ENCODE results near the gene C19orf44.

C19orf44 gene

GRCh38 chr19:16522559-16523377 is 26.6 kb downstream of the C19orf44 start:
- Histone ChIP-seq H3K27me3 (ENCODE audit: control insufficient read depth in 1 of 2, insufficient read depth in 2 of 2, low read length in 2 of 2) (no peaks in the 10 kb centered on the region), H3K9me3 (ENCODE audit: control insufficient read depth in 1 of 2, low read length in 2 of 2) (no peaks in the 10 kb centered on the region), H3K9ac (ENCODE audit: low read depth in 1 of 2, low read length in 2 of 2) (no peak overlapping the region), H3K4me1 (ENCODE audit: control insufficient read depth in 1 of 2, insufficient read depth in 2 of 2, low read length in 2 of 2) (no peaks in the 10 kb centered on the region), H3K27ac (ENCODE audit: low read depth, low read length) (no peak overlapping the region), H3K4me3 (ENCODE audit: low read depth in 1 of 2, low read length in 2 of 2) (no peak overlapping the region), H3K36me3 (ENCODE audit: control insufficient read depth in 1 of 2, insufficient read depth in 2 of 2, low read length in 2 of 2) (peaks cover 58 to 88% of the 10 kb centered on the region in 2 donors)

GRCh38 chr19:16524991-16525734 is 29.0 kb downstream of the C19orf44 start:
- Histone ChIP-seq H3K9me3 (ENCODE audit: control insufficient read depth in 1 of 2, low read length in 2 of 2) (no peaks in the 10 kb centered on the region), H3K27ac (ENCODE audit: low read depth, low read length) (no peak overlapping the region), H3K36me3 (ENCODE audit: control insufficient read depth in 1 of 2, insufficient read depth in 2 of 2, low read length in 2 of 2) (peaks cover 52 to 83% of the 10 kb centered on the region in 2 donors), H3K4me3 (ENCODE audit: low read depth in 1 of 2, low read length in 2 of 2) (no peak overlapping the region), H3K4me1 (ENCODE audit: control insufficient read depth in 1 of 2, insufficient read depth in 2 of 2, low read length in 2 of 2) (no peaks in the 10 kb centered on the region), H3K27me3 (ENCODE audit: control insufficient read depth in 1 of 2, insufficient read depth in 2 of 2, low read length in 2 of 2) (no peaks in the 10 kb centered on the region), H3K9ac (ENCODE audit: low read depth in 1 of 2, low read length in 2 of 2) (no peak overlapping the region)

GRCh38 chr19:16525751-16526481 is 29.7 kb downstream of the C19orf44 start:
- Histone ChIP-seq H3K36me3 (ENCODE audit: control insufficient read depth in 1 of 2, insufficient read depth in 2 of 2, low read length in 2 of 2) (peaks cover 54 to 83% of the 10 kb centered on the region in 2 donors), H3K9me3 (ENCODE audit: control insufficient read depth in 1 of 2, low read length in 2 of 2) (no peaks in the 10 kb centered on the region), H3K9ac (ENCODE audit: low read depth in 1 of 2, low read length in 2 of 2) (no peak overlapping the region), H3K27me3 (ENCODE audit: control insufficient read depth in 1 of 2, insufficient read depth in 2 of 2, low read length in 2 of 2) (no peaks in the 10 kb centered on the region), H3K4me3 (ENCODE audit: low read depth in 1 of 2, low read length in 2 of 2) (no peak overlapping the region), H3K27ac (ENCODE audit: low read depth, low read length) (no peak overlapping the region), H3K4me1 (ENCODE audit: control insufficient read depth in 1 of 2, insufficient read depth in 2 of 2, low read length in 2 of 2) (no peaks in the 10 kb centered on the region)

GRCh38 chr19:16527334-16527935 is 31.2 kb downstream of the C19orf44 start:
- H3K9ac ChIP-seq (ENCODE audit: low read depth in 1 of 2, low read length in 2 of 2) = no peak overlapping the region
- no peaks in the 10 kb centered on the region for H3K4me1 ChIP-seq (ENCODE audit: control insufficient read depth in 1 of 2, insufficient read depth in 2 of 2, low read length in 2 of 2)
- H3K4me3 ChIP-seq (ENCODE audit: low read depth in 1 of 2, low read length in 2 of 2) = no peak overlapping the region
- H3K9me3 ChIP-seq (ENCODE audit: control insufficient read depth in 1 of 2, low read length in 2 of 2) = no peaks in the 10 kb centered on the region
- no peak overlapping the region for H3K27ac ChIP-seq (ENCODE audit: low read depth, low read length)
- H3K27me3 ChIP-seq (ENCODE audit: control insufficient read depth in 1 of 2, insufficient read depth in 2 of 2, low read length in 2 of 2) = no peaks in the 10 kb centered on the region
- peaks cover 63 to 87% of the 10 kb centered on the region in 2 donors for H3K36me3 ChIP-seq (ENCODE audit: control insufficient read depth in 1 of 2, insufficient read depth in 2 of 2, low read length in 2 of 2)

- Histone ChIP-seq H3K4me1 (ENCODE audit: control insufficient read depth in 1 of 2, insufficient read depth in 2 of 2, low read length in 2 of 2) (no peaks in the 10 kb centered on the region), H3K27me3 (ENCODE audit: control insufficient read depth in 1 of 2, insufficient read depth in 2 of 2, low read length in 2 of 2) (no peaks in the 10 kb centered on the region), H3K9me3 (ENCODE audit: control insufficient read depth in 1 of 2, low read length in 2 of 2) (no peaks in the 10 kb centered on the region), H3K4me3 (ENCODE audit: low read depth in 1 of 2, low read length in 2 of 2) (no peak overlapping the region), H3K27ac (ENCODE audit: low read depth, low read length) (no peak overlapping the region), H3K9ac (ENCODE audit: low read depth in 1 of 2, low read length in 2 of 2) (no peak overlapping the region), H3K36me3 (ENCODE audit: control insufficient read depth in 1 of 2, insufficient read depth in 2 of 2, low read length in 2 of 2) (peaks cover 68 to 87% of the 10 kb centered on the region in 2 donors)
These were observed 31.9 kb downstream of the C19orf44 start for GRCh38 chr19:16527971-16528521.

GRCh38 chr19:16529466-16530144 is 33.4 kb downstream of the C19orf44 start:
- Histone ChIP-seq H3K27me3 (ENCODE audit: control insufficient read depth in 1 of 2, insufficient read depth in 2 of 2, low read length in 2 of 2) (no peaks in the 10 kb centered on the region), H3K36me3 (ENCODE audit: control insufficient read depth in 1 of 2, insufficient read depth in 2 of 2, low read length in 2 of 2) (peaks cover 66 to 91% of the 10 kb centered on the region in 2 donors), H3K4me3 (ENCODE audit: low read depth in 1 of 2, low read length in 2 of 2) (no peak overlapping the region), H3K9me3 (ENCODE audit: control insufficient read depth in 1 of 2, low read length in 2 of 2) (no peaks in the 10 kb centered on the region), H3K4me1 (ENCODE audit: control insufficient read depth in 1 of 2, insufficient read depth in 2 of 2, low read length in 2 of 2) (no peaks in the 10 kb centered on the region), H3K27ac (ENCODE audit: low read depth, low read length) (no peak overlapping the region), H3K9ac (ENCODE audit: low read depth in 1 of 2, low read length in 2 of 2) (no peak overlapping the region)

GRCh38 chr19:16530540-16531379 is 34.6 kb downstream of the C19orf44 start:
- Histone ChIP-seq H3K9ac (ENCODE audit: low read depth in 1 of 2, low read length in 2 of 2) (no peak overlapping the region), H3K4me1 (ENCODE audit: control insufficient read depth in 1 of 2, insufficient read depth in 2 of 2, low read length in 2 of 2) (no peaks in the 10 kb centered on the region), H3K27ac (ENCODE audit: low read depth, low read length) (no peak overlapping the region), H3K9me3 (ENCODE audit: control insufficient read depth in 1 of 2, low read length in 2 of 2) (no peaks in the 10 kb centered on the region), H3K27me3 (ENCODE audit: control insufficient read depth in 1 of 2, insufficient read depth in 2 of 2, low read length in 2 of 2) (no peaks in the 10 kb centered on the region), H3K4me3 (ENCODE audit: low read depth in 1 of 2, low read length in 2 of 2) (no peak overlapping the region), H3K36me3 (ENCODE audit: control insufficient read depth in 1 of 2, insufficient read depth in 2 of 2, low read length in 2 of 2) (peaks cover 60 to 91% of the 10 kb centered on the region in 2 donors)

- Histone ChIP-seq H3K27ac (ENCODE audit: low read depth, low read length) (no peak overlapping the region), H3K4me1 (ENCODE audit: control insufficient read depth in 1 of 2, insufficient read depth in 2 of 2, low read length in 2 of 2) (no peaks in the 10 kb centered on the region), H3K9me3 (ENCODE audit: control insufficient read depth in 1 of 2, low read length in 2 of 2) (no peaks in the 10 kb centered on the region), H3K27me3 (ENCODE audit: control insufficient read depth in 1 of 2, insufficient read depth in 2 of 2, low read length in 2 of 2) (no peaks in the 10 kb centered on the region), H3K4me3 (ENCODE audit: low read depth in 1 of 2, low read length in 2 of 2) (no peak overlapping the region), H3K9ac (ENCODE audit: low read depth in 1 of 2, low read length in 2 of 2) (no peak overlapping the region), H3K36me3 (ENCODE audit: control insufficient read depth in 1 of 2, insufficient read depth in 2 of 2, low read length in 2 of 2) (peaks cover 56 to 91% of the 10 kb centered on the region in 2 donors)
These were observed 35.1 kb downstream of the C19orf44 start for GRCh38 chr19:16531380-16531669.
